ENCODE results near the gene TNFRSF12A. TPM values are rescaled to one million over a fixed set of nuclear protein-coding genes. Genes with fewer than 3 reads are reported as not detected.

TNFRSF12A gene
- total and polyA plus RNA-seq, 2 of the 13 experiments (the other 11 are each of a cell fraction or from before 2014, with no cell fraction given), result 61.9 to 66.0 TPM

GRCh38 chr16:3003582-3004270 is 16.4 kb upstream of the TNFRSF12A start (continued):
- peak; percentile 49; the same call in 1 of the 2 replicates for TF ChIP-seq ZBTB33 (CRISPR knock-in tag; IDR thresholded peaks at IDR 0.05)
- TF ChIP-seq USF2 (IDR thresholded peaks at IDR 0.05; ENCODE audit: low read depth, low read length), result 0 out of 2 replicates have a peak, but pooled peaks have one; percentile 7
- no peak for TF ChIP-seq USF2 (CRISPR knock-in tag; IDR thresholded peaks at IDR 0.05; ENCODE audit: borderline replicate concordance)
- TF ChIP-seq GMEB1 (CRISPR knock-in tag; IDR thresholded peaks at IDR 0.05; ENCODE audit: borderline replicate concordance), result peak; percentile 72; the same call in 1 of the 2 replicates
- peak; percentile 60 for TF ChIP-seq GATAD2A (CRISPR knock-in tag; IDR thresholded peaks at IDR 0.05)
- TF ChIP-seq KMT2B (CRISPR knock-in tag; IDR thresholded peaks at IDR 0.05), result peak; percentile 53; the same call in 1 of the 2 replicates
- TF ChIP-seq MAZ (IDR thresholded peaks at IDR 0.05; ENCODE audit: borderline replicate concordance, low read depth, low read length), result peak; percentile 36; the same call in 1 of the 2 replicates
- TF ChIP-seq MAZ (CRISPR knock-in tag; IDR thresholded peaks at IDR 0.05; ENCODE audit: low read depth), result peak; percentile 85
- peak; percentile 75; the same call in 1 of the 2 replicates for TF ChIP-seq ZBTB38 (CRISPR knock-in tag; IDR thresholded peaks at IDR 0.05)
- TF ChIP-seq HINFP (CRISPR knock-in tag; IDR thresholded peaks at IDR 0.05; ENCODE audit: low read depth), result peak; percentile 27; the same call in 1 of the 2 replicates
- no peak for TF ChIP-seq DMTF1 (CRISPR knock-in tag; IDR thresholded peaks at IDR 0.05)
- peak; percentile 27; the same call in 1 of the 2 replicates for TF ChIP-seq ZKSCAN8 (CRISPR knock-in tag; IDR thresholded peaks at IDR 0.05; ENCODE audit: borderline replicate concordance)
- no peak for TF ChIP-seq CENPT (CRISPR knock-in tag; IDR thresholded peaks at IDR 0.05; ENCODE audit: low read depth)
- TF ChIP-seq PAXIP1 (CRISPR knock-in tag; conservative IDR thresholded peaks at IDR 0.05), result peak; percentile 39

All from HepG2 (cell line).